Endodermal cell (in vitro differentiated cells): ENCODE measurements around the gene HP. TPM values are rescaled to one million over a fixed set of nuclear protein-coding genes. Genes with fewer than 3 reads are reported as not detected.

ENCODE experiments used
- DNase-seq: peaks from one replicate; pipeline ENCODE4 v3.0.0-alpha.2; 2017
- H3K27ac ChIP-seq: 2 replicates; pipeline ENCODE4 v1.5.1; 2013; ENCODE audit warnings: mild to moderate bottlenecking, low read depth, low read length, moderate library complexity
- H3K27me3 ChIP-seq: 2 replicates; pipeline ENCODE4 v1.6.1; 2013; ENCODE audit warnings: mild to moderate bottlenecking, low read length, moderate library complexity; ENCODE audit not compliant: insufficient read depth, control insufficient read depth, poor library complexity, severe bottlenecking
- H3K36me3 ChIP-seq: 2 replicates; pipeline ENCODE4 v1.7.0; 2013; ENCODE audit warnings: mild to moderate bottlenecking, low read length, moderate library complexity; ENCODE audit not compliant: control insufficient read depth, insufficient read depth
- H3K4me1 ChIP-seq: one replicate; pipeline ENCODE4 v1.7.0; 2013; ENCODE audit warnings: low read length; ENCODE audit not compliant: control insufficient read depth, insufficient read depth
- H3K4me3 ChIP-seq: 2 replicates; pipeline ENCODE4 v1.5.1; 2013; ENCODE audit warnings: mild to moderate bottlenecking, low read length, moderate library complexity
- H3K9ac ChIP-seq: 2 replicates; pipeline ENCODE4 v1.6.1; 2013; ENCODE audit warnings: mild to moderate bottlenecking, low read length, moderate library complexity; ENCODE audit not compliant: poor library complexity, severe bottlenecking; ENCODE audit errors: extremely low read depth
- H3K9me3 ChIP-seq: 2 replicates; pipeline ENCODE4 v1.6.1; 2013; ENCODE audit warnings: mild to moderate bottlenecking, low read length, moderate library complexity; ENCODE audit not compliant: control insufficient read depth
- H3K27ac Mint-ChIP-seq: 2 replicates; pipeline ENCODE4 v1.8.0; 2020; ENCODE audit warnings: mixed read lengths
- H3K27me3 Mint-ChIP-seq: 2 replicates; pipeline ENCODE4 v1.8.0; 2021; ENCODE audit warnings: mild to moderate bottlenecking, mixed read lengths; ENCODE audit not compliant: insufficient read depth
- H3K36me3 Mint-ChIP-seq: 2 replicates; pipeline ENCODE4 v1.8.0; 2020; ENCODE audit warnings: low read depth, mixed read lengths
- H3K4me1 Mint-ChIP-seq: 2 replicates; pipeline ENCODE4 v1.8.0; 2020; ENCODE audit warnings: mixed read lengths
- H3K4me3 Mint-ChIP-seq: 2 replicates; pipeline ENCODE4 v1.8.0; 2020; ENCODE audit warnings: mild to moderate bottlenecking, moderate library complexity, mixed read lengths
- H3K9me3 Mint-ChIP-seq: 2 replicates; pipeline ENCODE4 v1.8.0; 2020; ENCODE audit warnings: mild to moderate bottlenecking, mixed read lengths
- WGBS, 2 experiments: methylation state at CpG; one replicate each; pipeline versions ENCODE4 v1.1.5 to v1.1.7; 2013; ENCODE audit warnings: missing lambda C conversion rate in 2 of 2, mixed read lengths in 1 of 2; ENCODE audit not compliant: insufficient coverage in 1 of 2, insufficient read length in 1 of 2; 5-methylcytosine and 5-hydroxymethylcytosine counted together
- total RNA-seq, 2 donors: library from RNA; stranded (reverse); fragmentation: NEBNext Ultra II Directional in 1 of 2; extraction: Animal tissue kit (Norgen Biotek cat#: 25700) in 1 of 2; gene quantifications; 2 replicates in 1 of 2; 3 replicates in 1 of 2; pipeline ENCODE4 v1.2.1, GENCODE V29; 2021
- TF ChIP-seq, protein P1 (sequence below): fragments of 200-600 bp; sonication (generic); conservative IDR thresholded peaks from 2 replicates; pipeline ENCODE4 v1.5.0; 2021; ENCODE audit warnings: antibody characterized with exemption, mild to moderate bottlenecking

HP gene
- total RNA-seq, 2 donors from 2014 or later = 3.9 to 9.5 TPM

DNA sequence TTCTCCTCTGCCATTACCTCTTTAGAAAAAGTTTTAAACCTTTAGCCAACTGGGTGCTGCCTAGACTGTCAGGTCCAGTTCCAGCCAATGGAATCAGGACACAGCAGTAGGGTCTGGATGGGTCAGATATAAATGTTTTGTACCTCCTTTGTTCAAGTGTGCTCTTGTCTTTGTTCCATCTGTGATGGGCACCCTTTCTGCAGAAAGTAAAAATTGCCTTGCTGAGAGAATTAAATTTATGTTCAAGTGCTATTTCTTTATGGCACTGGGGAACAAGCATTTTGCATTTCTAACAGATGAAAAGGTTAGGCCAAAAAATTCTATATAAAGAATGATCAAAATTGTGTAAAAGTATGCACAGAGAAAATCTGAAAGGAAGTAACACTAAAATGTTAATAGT is 5.2 kb upstream of the HP start:
- H3K9me3 ChIP-seq = no peaks in the 10 kb centered on the region
- no peak overlapping the region for H3K4me3 ChIP-seq
- H3K9ac ChIP-seq = no peak overlapping the region
- no peaks in the 10 kb centered on the region for H3K4me1 ChIP-seq
- DNase-seq = no peak
- no peaks in the 10 kb centered on the region for H3K36me3 ChIP-seq
- Mint-ChIP-seq H3K4me1 (peaks cover 5% of the 10 kb centered on the region), H3K9me3 (peaks cover 7% of the 10 kb centered on the region), H3K27me3 (no peaks in the 10 kb centered on the region), H3K27ac (no peak overlapping the region), H3K4me3 (no peak overlapping the region), H3K36me3 (no peaks in the 10 kb centered on the region)
- no peaks in the 10 kb centered on the region for H3K27me3 ChIP-seq
- TF ChIP-seq, protein P1, sequence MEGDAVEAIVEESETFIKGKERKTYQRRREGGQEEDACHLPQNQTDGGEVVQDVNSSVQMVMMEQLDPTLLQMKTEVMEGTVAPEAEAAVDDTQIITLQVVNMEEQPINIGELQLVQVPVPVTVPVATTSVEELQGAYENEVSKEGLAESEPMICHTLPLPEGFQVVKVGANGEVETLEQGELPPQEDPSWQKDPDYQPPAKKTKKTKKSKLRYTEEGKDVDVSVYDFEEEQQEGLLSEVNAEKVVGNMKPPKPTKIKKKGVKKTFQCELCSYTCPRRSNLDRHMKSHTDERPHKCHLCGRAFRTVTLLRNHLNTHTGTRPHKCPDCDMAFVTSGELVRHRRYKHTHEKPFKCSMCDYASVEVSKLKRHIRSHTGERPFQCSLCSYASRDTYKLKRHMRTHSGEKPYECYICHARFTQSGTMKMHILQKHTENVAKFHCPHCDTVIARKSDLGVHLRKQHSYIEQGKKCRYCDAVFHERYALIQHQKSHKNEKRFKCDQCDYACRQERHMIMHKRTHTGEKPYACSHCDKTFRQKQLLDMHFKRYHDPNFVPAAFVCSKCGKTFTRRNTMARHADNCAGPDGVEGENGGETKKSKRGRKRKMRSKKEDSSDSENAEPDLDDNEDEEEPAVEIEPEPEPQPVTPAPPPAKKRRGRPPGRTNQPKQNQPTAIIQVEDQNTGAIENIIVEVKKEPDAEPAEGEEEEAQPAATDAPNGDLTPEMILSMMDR = no peak
- no peak overlapping the region for H3K27ac ChIP-seq

DNA sequence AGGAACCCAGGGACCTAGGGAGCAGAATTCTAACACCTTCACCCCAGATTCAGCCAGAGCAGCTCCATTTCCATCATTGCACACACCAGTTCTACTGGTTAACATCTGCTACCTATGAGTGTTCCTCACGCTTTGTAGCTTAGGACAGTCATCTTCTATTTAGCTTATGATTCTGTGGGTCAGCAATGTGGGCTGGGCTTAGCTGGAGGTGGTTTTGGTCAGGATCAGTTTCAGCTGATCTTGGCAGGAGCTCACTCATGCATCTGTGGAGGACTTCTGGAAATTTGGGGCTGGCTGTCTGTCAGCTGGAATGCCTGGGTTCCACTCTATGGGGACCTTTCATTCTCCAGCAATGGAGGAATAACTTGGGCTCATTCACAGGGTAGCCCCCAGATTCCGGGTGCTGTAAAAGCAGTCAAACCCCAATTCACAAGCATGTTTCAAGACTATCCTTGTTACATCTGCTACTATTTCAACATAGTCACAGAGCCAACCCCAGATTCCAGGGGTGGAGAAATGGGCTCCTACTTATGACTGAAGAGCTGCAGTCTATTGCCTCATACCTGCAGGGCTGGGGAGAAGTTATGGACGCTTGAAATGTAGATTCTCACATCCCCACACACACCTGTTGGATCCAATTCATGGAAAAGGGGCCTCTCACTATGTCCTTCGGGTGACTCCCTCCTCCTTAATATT is 3.4 kb upstream of the HP start:
- no peaks in the 10 kb centered on the region for H3K36me3 ChIP-seq
- peaks cover 7% of the 10 kb centered on the region for H3K9me3 Mint-ChIP-seq
- H3K4me3 ChIP-seq = no peak overlapping the region
- H3K27me3 ChIP-seq = no peaks in the 10 kb centered on the region
- DNase-seq = no peak
- H3K36me3 Mint-ChIP-seq = no peaks in the 10 kb centered on the region
- no peaks in the 10 kb centered on the region for H3K9me3 ChIP-seq
- no peak overlapping the region for H3K4me3 Mint-ChIP-seq
- no peak overlapping the region for H3K27ac Mint-ChIP-seq
- 94% methylated on average over 3 of the region's 4 CpGs; no CpG with 5 or more reads in 1 of the 2 experiments for whole genome bisulfite sequencing, 2 experiments
- no peak overlapping the region for H3K9ac ChIP-seq
- no peaks in the 10 kb centered on the region for H3K27me3 Mint-ChIP-seq
- peaks cover 17% of the 10 kb centered on the region for H3K4me1 Mint-ChIP-seq
- no peak overlapping the region for H3K27ac ChIP-seq
- TF ChIP-seq, protein P1 = no peak
- no peaks in the 10 kb centered on the region for H3K4me1 ChIP-seq

DNA sequence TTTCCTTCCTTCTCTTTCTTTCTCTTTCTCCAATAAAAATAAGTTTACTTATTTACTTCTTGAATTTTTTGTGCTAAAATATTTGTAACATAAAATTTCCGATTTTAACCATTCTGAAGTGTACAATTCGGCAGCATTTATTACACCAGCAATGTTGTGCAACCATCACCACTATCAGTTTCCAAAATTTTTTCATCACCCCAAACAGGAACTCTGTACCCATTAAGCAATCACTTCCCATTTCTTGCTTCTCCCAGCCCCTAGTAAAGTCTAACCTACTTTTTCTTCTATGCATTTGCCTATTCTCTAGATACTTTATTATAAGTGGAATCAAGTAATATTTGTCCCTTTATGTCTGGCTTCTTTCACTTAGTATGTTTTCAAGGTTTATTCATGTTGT is 2.5 kb upstream of the HP start:
- H3K27ac ChIP-seq = no peak overlapping the region
- H3K4me3 ChIP-seq = no peak overlapping the region
- H3K36me3 ChIP-seq = no peaks in the 10 kb centered on the region
- H3K9ac ChIP-seq = no peak overlapping the region
- 96% methylated on average over 2 of the region's 2 CpGs; no CpG with 5 or more reads in 1 of the 2 experiments for WGBS, 2 experiments
- H3K4me3 Mint-ChIP-seq = no peak overlapping the region
- no peaks in the 10 kb centered on the region for H3K27me3 ChIP-seq
- no peaks in the 10 kb centered on the region for H3K36me3 Mint-ChIP-seq
- H3K9me3 Mint-ChIP-seq = peaks cover 7% of the 10 kb centered on the region
- H3K9me3 ChIP-seq = no peaks in the 10 kb centered on the region
- H3K27me3 Mint-ChIP-seq = no peaks in the 10 kb centered on the region
- DNase-seq = no peak
- peaks cover 18% of the 10 kb centered on the region for H3K4me1 Mint-ChIP-seq
- H3K27ac Mint-ChIP-seq = no peak overlapping the region
- TF ChIP-seq, protein P1 = no peak
- H3K4me1 ChIP-seq = no peaks in the 10 kb centered on the region
